GM19324 (cell line): ENCODE results near the gene HPS6.

Source experiments
- ATAC-seq: cut with Tn5 transposase; IDR thresholded peaks from one replicate; pipeline ENCODE4 v1.9.1; 2021; ENCODE audit warnings: mild to moderate bottlenecking, moderate library complexity; ENCODE audit not compliant: unreplicated experiment, low FRiP score

HPS6 gene

GRCh38 chr10:102115775-102116174 lies 50.6 kb downstream of the HPS6 start:
- ATAC-seq: no peak

GRCh38 chr10:102116656-102117055 lies 51.5 kb downstream of the HPS6 start:
- no peak for ATAC-seq
